NCI-H748 (cell line): ENCODE data around the gene C10orf95.

ENCODE experiments used
- DNase-seq: peaks from one replicate; lab custom pipeline; 2025; ENCODE audit not compliant: unreplicated experiment; lab: John Stamatoyannopoulos, UW

C10orf95 gene

DNA sequence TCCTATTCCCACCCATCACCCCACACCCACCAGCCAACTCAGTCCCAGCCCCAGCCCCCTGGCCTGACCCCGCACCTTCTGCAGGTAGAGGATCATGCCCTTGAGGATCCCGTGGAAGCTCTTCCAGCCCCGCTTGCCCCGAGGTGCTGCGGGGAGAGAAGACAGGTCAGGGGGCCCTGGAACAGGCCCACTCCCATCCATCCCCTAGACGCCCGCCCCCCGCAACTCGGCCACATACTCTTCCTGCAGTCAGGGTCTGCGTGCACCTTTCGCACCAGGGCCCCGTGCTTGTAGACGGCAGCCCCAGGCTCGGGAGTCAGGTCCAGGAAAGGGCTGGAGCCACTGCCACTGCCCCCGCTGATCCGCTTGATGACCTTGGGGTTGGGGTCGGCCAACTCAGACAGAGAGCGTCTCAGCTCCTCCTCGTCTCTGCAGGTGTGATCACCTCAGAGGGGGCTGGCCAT, 46.2 kb downstream of the C10orf95 start:
- no peak for DNase-seq

DNA sequence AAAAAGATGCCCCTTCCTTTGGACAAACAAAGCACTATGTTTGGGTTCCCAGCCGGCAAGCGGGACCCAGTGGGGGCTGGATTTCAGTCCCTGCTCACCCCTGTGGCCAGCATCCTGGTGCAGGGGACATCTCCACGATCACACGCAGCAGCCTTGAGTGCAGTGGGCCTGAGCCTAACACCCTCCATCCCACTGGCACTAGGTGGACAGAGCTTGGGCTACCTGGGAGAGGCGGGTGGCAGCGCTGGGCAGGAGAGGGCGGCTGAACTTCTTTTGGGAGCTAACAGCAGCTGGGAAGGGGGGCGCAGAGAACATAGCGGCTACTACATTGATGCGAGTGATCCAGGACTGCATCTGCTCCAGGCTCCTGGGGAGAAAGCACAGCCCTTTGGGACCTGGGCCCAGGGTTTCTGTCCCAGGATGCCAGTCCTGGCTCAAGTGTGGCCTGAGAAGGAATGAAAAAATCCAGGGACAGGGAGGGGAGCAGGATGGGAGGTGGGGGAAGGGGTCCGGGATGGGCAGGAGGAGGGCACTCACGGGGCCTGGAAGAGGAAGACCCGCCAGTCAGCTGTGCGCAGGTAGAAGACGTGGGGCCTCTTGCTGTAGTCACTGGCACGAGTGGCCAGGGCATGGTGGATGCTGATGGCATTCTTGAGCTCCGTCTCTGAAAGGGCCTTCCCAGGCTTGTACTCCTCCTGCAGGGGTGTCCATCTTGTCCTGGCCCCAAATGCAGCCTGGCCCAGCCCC, 46.8 kb downstream of the C10orf95 start:
- no peak for DNase-seq

DNA sequence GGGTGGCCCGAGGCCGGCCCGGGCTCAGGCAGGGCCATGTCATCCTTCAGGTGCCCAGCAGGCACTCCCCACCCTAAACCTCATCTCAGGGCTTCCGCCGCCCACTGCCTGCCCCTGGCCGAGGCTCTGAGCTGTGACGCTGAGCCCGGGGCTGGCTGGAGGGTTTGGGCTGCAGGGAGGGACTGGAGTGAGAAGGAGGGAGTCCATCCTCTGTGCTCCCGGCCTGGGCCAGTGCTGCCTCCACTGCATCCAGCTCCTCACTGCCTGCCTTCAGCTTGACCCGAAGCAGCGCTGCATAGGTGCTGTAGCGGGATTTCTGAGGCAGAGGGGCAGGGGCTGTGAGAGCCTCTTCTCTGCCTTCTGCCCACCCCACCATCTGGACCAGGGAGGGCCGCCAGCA, 48.2 kb downstream of the C10orf95 start:
- DNase-seq = no peak

DNA sequence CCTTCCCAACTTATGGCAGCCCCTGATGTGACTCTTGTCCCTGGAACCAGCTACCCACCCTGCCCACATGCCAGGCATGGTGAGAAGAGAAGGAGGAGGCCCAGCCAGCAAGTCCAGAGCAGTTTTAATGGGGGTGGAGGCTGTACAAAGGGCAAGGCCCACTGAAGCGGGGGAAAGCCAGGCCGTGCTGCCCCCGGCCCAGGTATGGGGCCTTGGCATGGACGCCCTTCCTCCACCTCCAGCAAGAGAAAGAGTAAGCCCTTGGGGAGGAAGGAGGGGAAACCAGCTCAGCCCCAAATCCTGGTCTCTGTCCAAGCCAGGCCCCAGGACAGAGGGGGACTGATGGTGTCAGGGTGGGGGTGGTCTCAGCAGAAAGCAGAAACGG, 48.8 kb downstream of the C10orf95 start:
- DNase-seq = no peak

DNA sequence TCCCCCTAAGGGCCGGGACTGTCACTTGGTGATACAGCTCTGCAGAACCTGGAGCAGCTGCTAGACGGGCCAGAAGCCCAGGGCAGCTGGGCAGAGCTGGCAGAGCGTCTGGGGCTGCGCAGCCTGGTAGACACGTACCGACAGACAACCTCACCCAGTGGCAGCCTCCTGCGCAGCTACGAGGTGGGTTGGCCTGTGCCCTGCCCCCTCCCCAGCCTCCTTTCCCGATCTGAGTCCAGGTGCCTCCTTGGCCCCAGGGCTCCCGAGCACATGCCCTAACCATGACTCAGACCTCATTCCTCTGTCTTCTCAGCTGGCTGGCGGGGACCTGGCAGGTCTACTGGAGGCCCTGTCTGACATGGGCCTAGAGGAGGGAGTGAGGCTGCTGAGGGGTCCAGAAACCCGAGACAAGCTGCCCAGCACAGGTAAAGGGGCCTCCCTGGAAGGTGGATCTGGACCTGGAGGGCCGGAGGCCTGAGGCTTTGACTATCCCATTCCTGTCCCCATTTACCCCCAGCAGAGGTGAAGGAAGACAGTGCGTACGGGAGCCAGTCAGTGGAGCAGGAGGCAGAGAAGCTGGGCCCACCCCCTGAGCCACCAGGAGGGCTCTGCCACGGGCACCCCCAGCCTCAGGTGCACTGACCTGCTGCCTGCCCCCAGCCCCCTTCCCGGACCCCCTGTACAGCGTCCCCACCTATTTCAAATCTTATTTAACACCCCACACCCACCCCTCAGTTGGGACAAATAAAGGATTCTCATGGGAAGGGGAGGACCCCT, 49.4 kb downstream of the C10orf95 start:
- DNase-seq = no peak

DNA sequence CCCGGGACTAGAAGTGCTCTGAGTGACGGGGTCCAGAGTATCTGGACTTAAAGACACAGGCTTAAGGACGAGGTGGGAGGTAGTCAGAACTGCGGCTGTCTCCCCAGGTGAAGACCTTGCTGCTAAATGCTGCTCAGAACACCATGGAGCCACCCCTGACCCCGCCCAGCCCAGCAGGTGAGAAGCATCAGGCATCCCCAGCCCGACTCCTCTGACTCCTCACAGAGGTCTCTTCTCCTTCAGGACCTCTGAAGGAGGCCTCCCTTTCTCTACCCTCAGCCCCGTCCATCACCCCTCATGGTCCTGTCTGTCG, 50.0 kb downstream of the C10orf95 start:
- DNase-seq = no peak

DNA sequence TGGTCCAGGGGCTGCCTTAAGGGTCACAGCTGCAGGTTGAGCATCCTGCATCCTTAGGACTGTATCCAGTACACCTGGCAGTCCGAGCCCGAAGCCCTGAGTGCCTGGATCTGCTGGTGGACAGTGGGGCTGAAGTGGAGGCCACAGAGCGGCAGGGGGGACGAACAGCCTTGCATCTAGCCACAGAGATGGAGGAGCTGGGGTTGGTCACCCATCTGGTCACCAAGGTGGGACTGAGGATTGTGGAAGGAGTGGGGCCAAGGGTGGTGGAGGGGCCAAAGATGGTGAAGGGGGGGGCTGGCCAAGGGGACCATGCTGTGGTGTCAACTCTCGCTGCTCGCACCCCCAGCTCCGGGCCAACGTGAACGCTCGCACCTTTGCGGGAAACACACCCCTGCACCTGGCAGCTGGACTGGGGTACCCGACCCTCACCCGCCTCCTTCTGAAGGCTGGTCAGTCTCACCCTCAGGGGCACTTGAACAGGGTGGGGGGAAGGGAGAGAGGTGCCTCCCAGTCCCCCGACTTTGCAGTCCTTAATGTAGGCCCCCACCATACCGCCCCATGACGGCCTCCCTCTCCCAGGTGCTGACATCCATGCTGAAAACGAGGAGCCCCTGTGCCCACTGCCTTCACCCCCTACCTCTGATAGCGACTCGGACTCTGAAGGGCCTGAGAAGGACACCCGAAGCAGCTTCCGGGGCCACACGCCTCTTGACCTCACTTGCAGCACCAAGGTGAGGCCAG, 50.6 kb downstream of the C10orf95 start:
- no peak for DNase-seq

DNA sequence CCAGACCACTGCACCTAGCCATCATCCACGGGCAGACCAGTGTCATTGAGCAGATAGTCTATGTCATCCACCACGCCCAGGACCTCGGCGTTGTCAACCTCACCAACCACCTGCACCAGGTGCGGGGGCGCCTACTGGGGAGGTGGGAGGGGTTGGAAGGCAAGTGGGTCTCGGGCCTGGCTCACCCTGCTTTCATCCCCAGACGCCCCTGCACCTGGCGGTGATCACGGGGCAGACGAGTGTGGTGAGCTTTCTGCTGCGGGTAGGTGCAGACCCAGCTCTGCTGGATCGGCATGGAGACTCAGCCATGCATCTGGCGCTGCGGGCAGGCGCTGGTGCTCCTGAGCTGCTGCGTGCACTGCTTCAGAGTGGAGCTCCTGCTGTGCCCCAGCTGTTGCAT, 51.3 kb downstream of the C10orf95 start:
- DNase-seq = peak; percentile 67
